Fibroblast of skin of scalp (primary cell): Measurements from ENCODE around the gene PCDHB3.
"Not testable (repeated sequence)": the region's sequence is repeated elsewhere in the genome, so short reads cannot be mapped to it uniquely, and the experiment has no call there.

ENCODE experiments used
- DNase-seq: peaks from one replicate; pipeline ENCODE4 v3.0.0-alpha.2; 2013

PCDHB3 gene

DNA sequence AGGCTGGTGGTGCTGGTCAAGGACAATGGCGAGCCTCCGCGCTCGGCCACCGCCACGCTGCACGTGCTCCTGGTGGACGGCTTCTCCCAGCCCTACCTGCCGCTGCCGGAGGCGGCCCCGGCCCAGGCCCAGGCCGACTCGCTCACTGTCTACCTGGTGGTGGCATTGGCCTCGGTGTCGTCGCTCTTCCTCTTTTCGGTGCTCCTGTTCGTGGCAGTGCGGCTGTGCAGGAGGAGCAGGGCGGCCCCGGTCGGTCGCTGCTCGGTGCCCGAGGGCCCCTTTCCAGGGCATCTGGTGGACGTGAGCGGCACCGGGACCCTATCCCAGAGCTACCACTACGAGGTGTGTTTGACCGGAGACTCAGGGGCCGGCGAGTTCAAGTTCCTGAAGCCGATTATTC lies 37.1 kb downstream of the PCDHB3 start:
- not testable (repeated sequence) for DNase-seq

DNA sequence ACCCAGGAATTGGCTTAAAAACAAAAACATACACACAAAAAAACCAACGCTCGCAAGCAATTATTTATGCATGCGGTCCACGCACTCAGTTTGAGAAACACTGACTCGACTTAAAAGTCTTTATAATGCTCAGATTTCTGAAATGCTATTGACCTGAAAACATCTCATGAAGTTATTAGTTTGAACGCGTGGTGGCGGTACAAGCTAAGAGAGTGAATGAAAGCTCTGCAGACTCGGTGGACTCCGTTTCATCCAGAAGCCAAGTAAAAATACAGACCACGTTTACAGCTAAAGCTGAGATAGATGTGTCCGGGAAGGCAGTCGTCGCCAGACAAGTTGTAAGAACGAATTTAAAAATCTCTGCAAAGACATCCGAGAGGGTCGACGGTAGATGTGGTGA lies 49.5 kb downstream of the PCDHB3 start, which contains the start of gene PCDHB6:
Gene PCDHB6, plus strand, starts transcription at position 246 of the 400 bp plus-strand sequence. CDS start 201 bp downstream, outside the sequence.
- DNase-seq: peak; percentile 6

DNA sequence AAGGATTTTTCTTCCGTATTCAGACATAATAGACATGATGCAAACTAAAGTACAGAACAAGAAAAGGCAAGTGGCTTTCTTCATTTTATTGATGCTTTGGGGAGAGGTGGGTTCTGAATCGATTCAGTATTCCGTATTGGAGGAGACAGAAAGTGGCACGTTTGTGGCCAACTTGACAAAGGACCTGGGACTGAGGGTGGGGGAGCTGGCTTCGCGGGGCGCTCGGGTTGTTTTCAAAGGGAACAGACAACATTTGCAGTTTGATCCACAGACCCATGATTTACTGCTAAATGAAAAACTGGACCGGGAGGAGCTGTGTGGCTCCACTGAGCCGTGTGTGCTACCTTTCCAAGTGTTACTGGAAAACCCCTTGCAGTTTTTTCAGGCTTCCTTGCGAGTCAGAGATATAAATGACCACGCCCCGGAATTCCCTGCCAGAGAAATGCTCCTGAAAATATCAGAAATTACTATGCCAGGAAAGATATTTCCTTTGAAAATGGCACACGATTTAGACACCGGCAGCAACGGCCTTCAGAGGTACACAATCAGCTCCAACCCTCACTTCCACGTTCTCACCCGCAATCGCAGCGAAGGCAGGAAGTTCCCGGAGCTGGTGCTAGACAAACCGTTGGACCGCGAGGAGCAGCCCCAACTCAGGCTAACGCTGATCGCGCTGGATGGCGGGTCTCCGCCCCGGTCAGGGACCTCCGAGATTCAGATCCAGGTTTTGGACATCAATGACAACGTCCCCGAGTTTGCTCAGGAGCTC lies 50.1 kb downstream of the PCDHB3 start:
- DNase-seq: no peak

DNA sequence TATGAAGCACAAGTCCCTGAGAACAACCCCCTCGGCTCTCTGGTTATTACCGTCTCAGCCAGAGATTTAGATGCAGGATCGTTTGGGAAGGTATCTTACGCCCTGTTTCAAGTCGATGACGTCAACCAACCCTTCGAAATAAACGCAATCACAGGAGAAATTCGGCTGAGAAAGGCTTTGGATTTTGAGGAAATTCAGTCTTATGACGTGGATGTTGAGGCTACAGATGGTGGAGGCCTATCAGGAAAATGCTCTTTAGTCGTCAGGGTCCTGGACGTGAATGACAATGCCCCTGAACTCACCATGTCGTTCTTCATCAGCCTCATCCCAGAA lies 50.7 kb downstream of the PCDHB3 start:
- no peak for DNase-seq

DNA sequence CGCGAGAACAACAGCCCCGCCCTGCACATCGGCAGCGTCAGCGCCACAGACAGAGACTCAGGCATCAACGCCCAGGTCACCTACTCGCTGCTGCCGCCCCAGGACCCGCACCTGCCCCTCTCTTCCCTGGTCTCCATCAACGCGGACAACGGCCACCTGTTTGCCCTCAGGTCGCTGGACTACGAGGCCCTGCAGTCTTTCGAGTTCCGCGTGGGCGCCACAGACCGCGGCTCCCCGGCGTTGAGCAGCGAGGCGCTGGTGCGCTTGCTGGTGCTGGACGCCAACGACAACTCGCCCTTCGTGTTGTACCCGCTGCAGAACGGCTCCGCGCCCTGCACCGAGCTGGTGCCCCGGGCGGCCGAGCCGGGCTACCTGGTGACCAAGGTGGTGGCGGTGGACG lies 51.4 kb downstream of the PCDHB3 start:
- not testable (repeated sequence) for DNase-seq

DNA sequence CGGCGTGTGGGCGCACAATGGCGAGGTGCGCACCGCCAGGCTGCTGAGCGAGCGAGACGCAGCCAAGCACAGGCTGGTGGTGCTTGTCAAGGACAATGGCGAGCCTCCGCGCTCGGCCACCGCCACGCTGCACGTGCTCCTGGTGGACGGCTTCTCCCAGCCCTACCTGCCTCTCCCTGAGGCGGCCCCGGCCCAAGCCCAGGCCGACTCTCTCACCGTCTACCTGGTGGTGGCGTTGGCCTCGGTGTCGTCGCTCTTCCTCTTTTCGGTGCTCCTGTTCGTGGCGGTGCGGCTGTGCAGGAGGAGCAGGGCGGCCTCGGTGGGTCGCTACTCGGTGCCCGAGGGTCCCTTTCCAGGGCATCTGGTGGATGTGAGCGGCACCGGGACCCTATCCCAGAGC lies 51.8 kb downstream of the PCDHB3 start:
- DNase-seq: not testable (repeated sequence)
